Measurements from ENCODE around the gene ACACB.

- TF ChIP-seq REST (IDR thresholded peaks at IDR 0.05; ENCODE audit: insufficient read depth in 1 of 2, low read depth in 2 of 2, low read length in 2 of 2) (no peak), POLR2AphosphoS5 (IDR thresholded peaks at IDR 0.05; ENCODE audit: low read depth, low read length) (no peak), SIN3A (IDR thresholded peaks at IDR 0.05; ENCODE audit: borderline replicate concordance, insufficient read depth, low read length) (no peak)
Measured at GRCh38 chr12:109105176-109105575, 11.2 kb upstream of the ACACB start.
